ENCODE measurements around the gene FMN2.

GRCh38 chr1:240247899-240248298, 156.2 kb downstream of the FMN2 start:
- TF ChIP-seq POLR2A (IDR thresholded peaks at IDR 0.05) (no peak), CTCF (IDR thresholded peaks at IDR 0.05) (no peak)

All from body of pancreas (tissue), 4 donors.